ENCODE results near the gene GALR3. TPM values are rescaled to one million over a fixed set of nuclear protein-coding genes. Genes with fewer than 3 reads are reported as not detected.
A peak's percentile ranks its signal among the peaks of the same experiment; 100 is the strongest.

Gene GALR3
- total RNA-seq, 1 experiment from 2014 or later: not detected

DNA sequence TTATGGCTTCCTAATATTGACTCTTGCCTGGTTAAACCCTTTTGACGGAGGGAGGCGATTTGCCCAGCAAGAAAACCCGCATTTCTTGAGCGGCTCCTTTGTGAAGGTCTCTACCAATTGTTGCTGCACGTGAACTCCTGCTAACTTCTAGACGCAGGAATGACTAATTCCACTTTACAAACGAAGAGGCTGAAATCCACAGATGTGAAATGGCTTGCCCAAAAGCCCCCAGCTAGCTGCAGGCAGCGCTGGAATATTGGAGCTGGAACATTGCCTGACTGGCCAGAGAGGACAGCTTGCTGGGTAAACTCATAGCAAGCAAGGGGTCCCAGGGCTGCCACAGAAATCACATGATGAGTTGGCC, 14.9 kb upstream of the GALR3 start:
- Histone ChIP-seq H3K4me3 (ENCODE audit: low read depth in 2 of 2, low read length in 2 of 2) (peak overlapping the region; percentile 65 to 73), H3K4me1 (ENCODE audit: control insufficient read depth, insufficient read depth, low read length) (peaks cover 7% of the 10 kb centered on the region), H3K27ac (ENCODE audit: low read length) (peak overlapping the region; percentile 40), H3K27me3 (ENCODE audit: control insufficient read depth, insufficient read depth, low read length) (no peaks in the 10 kb centered on the region), H3K36me3 (ENCODE audit: control insufficient read depth, insufficient read depth, low read length) (no peaks in the 10 kb centered on the region; the same call in 1 of the 2 replicates), H3K9me3 (ENCODE audit: control insufficient read depth, insufficient read depth, low read depth, low read length) (no peaks in the 10 kb centered on the region)
- ATAC-seq: no peak
- DNase-seq (ENCODE audit: low read depth, low spot score): no peak
- POLR2A ChIA-PET: no interaction called here
- in situ Hi-C loops (cut with HindIII; ENCODE audit: low pct_unique_long_range_greater_than_20kb, low sequenced_read_pairs) (no loop called here), intact Hi-C loops (cut with micrococcal nuclease; ENCODE audit: unreplicated experiment) (no loop called here)
- BruUV-seq (replicated peaks): no TSS peak
- CTCF ChIA-PET: interaction anchor here (0.6 kb wide), 1 partner anchor 17 kb away, joined by 3 read pairs; no protein-coding TSS in a partner anchor
- TF ChIP-seq, protein P1, sequence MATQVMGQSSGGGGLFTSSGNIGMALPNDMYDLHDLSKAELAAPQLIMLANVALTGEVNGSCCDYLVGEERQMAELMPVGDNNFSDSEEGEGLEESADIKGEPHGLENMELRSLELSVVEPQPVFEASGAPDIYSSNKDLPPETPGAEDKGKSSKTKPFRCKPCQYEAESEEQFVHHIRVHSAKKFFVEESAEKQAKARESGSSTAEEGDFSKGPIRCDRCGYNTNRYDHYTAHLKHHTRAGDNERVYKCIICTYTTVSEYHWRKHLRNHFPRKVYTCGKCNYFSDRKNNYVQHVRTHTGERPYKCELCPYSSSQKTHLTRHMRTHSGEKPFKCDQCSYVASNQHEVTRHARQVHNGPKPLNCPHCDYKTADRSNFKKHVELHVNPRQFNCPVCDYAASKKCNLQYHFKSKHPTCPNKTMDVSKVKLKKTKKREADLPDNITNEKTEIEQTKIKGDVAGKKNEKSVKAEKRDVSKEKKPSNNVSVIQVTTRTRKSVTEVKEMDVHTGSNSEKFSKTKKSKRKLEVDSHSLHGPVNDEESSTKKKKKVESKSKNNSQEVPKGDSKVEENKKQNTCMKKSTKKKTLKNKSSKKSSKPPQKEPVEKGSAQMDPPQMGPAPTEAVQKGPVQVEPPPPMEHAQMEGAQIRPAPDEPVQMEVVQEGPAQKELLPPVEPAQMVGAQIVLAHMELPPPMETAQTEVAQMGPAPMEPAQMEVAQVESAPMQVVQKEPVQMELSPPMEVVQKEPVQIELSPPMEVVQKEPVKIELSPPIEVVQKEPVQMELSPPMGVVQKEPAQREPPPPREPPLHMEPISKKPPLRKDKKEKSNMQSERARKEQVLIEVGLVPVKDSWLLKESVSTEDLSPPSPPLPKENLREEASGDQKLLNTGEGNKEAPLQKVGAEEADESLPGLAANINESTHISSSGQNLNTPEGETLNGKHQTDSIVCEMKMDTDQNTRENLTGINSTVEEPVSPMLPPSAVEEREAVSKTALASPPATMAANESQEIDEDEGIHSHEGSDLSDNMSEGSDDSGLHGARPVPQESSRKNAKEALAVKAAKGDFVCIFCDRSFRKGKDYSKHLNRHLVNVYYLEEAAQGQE (IDR thresholded peaks at IDR 0.05; ENCODE audit: insufficient read depth in 1 of 2, low read depth in 2 of 2, low read length in 1 of 2): no peak
- TF ChIP-seq TCF7L2 (IDR thresholded peaks at IDR 0.05; ENCODE audit: low read depth, low read length): no peak
- TF ChIP-seq SIN3A (IDR thresholded peaks at IDR 0.05; ENCODE audit: borderline replicate concordance, insufficient read depth, low read depth, low read length): no peak
- TF ChIP-seq POLR2AphosphoS5 (IDR thresholded peaks at IDR 0.05; ENCODE audit: low read depth, low read length): no peak
- TF ChIP-seq, protein P2, sequence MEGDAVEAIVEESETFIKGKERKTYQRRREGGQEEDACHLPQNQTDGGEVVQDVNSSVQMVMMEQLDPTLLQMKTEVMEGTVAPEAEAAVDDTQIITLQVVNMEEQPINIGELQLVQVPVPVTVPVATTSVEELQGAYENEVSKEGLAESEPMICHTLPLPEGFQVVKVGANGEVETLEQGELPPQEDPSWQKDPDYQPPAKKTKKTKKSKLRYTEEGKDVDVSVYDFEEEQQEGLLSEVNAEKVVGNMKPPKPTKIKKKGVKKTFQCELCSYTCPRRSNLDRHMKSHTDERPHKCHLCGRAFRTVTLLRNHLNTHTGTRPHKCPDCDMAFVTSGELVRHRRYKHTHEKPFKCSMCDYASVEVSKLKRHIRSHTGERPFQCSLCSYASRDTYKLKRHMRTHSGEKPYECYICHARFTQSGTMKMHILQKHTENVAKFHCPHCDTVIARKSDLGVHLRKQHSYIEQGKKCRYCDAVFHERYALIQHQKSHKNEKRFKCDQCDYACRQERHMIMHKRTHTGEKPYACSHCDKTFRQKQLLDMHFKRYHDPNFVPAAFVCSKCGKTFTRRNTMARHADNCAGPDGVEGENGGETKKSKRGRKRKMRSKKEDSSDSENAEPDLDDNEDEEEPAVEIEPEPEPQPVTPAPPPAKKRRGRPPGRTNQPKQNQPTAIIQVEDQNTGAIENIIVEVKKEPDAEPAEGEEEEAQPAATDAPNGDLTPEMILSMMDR (IDR thresholded peaks at IDR 0.05): no peak

DNA sequence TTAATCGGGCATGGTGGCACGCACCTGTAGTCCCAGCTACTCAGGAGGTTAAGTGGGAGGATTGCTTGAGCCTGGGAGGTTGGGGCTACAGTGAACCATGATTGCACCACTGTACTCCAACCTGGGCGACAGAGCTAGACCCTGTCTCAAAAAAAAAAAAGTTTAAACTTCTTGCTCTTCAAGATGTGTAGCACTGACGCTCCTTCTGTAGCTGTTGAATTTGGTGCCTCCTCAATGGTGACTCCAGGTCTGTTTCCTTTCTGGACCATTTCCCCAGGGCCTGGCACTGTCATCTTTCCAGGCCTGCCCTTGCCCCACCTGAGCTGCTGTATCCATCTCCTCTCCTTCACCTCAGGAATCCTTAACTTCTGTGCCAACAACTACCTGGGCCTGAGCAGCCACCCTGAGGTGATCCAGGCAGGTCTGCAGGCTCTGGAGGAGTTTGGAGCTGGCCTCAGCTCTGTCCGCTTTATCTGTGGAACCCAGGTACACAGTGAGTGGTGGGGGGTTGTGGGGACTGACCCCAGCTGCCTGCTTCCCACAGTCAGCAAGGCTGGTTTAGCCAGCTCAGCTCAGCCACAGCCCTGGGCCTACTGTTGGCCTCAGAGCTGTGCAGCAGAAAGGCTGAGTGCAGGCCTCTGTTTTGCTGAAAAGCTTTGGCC, 13.4 kb upstream of the GALR3 start:
- intact Hi-C loops (cut with micrococcal nuclease; ENCODE audit: unreplicated experiment): no loop called here
- in situ Hi-C loops (cut with HindIII; ENCODE audit: low pct_unique_long_range_greater_than_20kb, low sequenced_read_pairs): no loop called here
- Histone ChIP-seq H3K36me3 (ENCODE audit: control insufficient read depth, insufficient read depth, low read length) (no peaks in the 10 kb centered on the region; the same call in 1 of the 2 replicates), H3K27me3 (ENCODE audit: control insufficient read depth, insufficient read depth, low read length) (no peaks in the 10 kb centered on the region), H3K4me3 (ENCODE audit: low read depth in 2 of 2, low read length in 2 of 2) (no peak overlapping the region), H3K4me1 (ENCODE audit: control insufficient read depth, insufficient read depth, low read length) (no peaks in the 10 kb centered on the region), H3K9me3 (ENCODE audit: control insufficient read depth, insufficient read depth, low read depth, low read length) (no peaks in the 10 kb centered on the region), H3K27ac (ENCODE audit: low read length) (no peak overlapping the region)
- DNase-seq (ENCODE audit: low read depth, low spot score): no peak
- ATAC-seq: no peak
- TF ChIP-seq, protein P1 (IDR thresholded peaks at IDR 0.05; ENCODE audit: insufficient read depth in 1 of 2, low read depth in 2 of 2, low read length in 1 of 2): no peak
- TF ChIP-seq, protein P2 (IDR thresholded peaks at IDR 0.05): no peak
- TF ChIP-seq TCF7L2 (IDR thresholded peaks at IDR 0.05; ENCODE audit: low read depth, low read length) (no peak), SIN3A (IDR thresholded peaks at IDR 0.05; ENCODE audit: borderline replicate concordance, insufficient read depth, low read depth, low read length) (no peak)
- CTCF ChIA-PET: interaction anchor here (1.1 kb wide), 1 partner anchor 167 kb away, joined by 6 read pairs; no protein-coding TSS in a partner anchor
- BruUV-seq (replicated peaks): no TSS peak
- POLR2A ChIA-PET: interaction anchor here (0.7 kb wide), 1 partner anchor 40 kb away, joined by 3 read pairs; no protein-coding TSS in a partner anchor

All from Panc1 (cell line).